ENCODE measurements around the gene THYN1. TPM values are rescaled to one million over a fixed set of nuclear protein-coding genes. Genes with fewer than 3 reads are reported as not detected.

Gene THYN1
- 10 to 100 TPM; 37.8 to 62.7 (median 52.3) TPM for total RNA-seq

DNA sequence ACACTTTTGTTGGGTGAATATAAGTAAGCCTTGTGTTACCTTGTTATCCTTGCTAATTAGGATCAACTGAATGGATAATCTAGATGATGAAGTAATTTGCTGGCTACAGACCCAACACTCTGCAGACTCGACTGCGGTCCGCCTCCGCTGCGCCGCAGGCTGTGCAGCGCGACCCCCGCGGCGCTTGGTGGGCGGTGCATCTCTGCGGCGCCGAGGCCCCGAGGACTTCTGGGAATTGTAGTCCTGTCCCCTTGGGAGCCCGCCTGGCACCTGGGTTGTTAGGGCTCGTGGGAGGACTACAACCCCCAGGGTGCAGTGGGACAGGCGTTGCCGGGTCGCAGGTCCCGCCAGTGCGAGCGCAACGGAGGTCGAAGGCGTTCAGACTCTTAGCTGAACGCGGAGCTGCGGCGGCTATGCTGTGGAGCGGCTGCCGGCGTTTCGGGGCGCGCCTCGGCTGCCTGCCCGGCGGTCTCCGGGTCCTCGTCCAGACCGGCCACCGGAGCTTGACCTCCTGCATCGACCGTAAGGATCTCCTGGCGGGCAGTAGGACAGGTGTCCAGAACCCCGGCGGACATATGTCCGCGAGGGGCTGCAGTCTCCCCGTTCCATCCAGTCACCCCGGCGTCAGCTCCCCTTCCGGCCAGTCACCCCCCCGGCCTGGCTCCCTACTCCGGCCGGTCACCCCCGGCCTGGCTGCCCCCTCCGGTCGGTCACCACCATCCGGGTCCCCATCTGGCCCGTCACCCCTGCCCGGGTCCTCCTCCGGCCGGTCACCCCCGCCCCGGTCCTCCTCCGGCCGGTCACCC is at the start of gene THYN1, which contains the start of gene ACAD8:
Gene THYN1 (minus strand): TSS at position 165 of the 806 bp plus-strand sequence. CDS start 470 bp downstream, outside the sequence.
Gene ACAD8 (plus strand): TSS at position 381 of the 806 bp plus-strand sequence. CDS start 33 bp downstream, at position 414.
- no peaks in the 10 kb centered on the region for H3K27me3 ChIP-seq
- H3K27ac ChIP-seq: peak within 1 kb of the TSS; percentile 66 to 78 (median 68)
- peak; percentile 57 to 63 for TF ChIP-seq POLR2A (IDR thresholded peaks at IDR 0.05)
- peak in 5 of 6 experiments; percentile 39 to 61 (median 57) for TF ChIP-seq CTCF (IDR thresholded peaks at IDR 0.05)
- peaks cover 0 to 21% (median 3%) of the 10 kb centered on the region in 4 donors for H3K4me1 ChIP-seq
- H3K4me3 ChIP-seq: peak within 1 kb of the TSS; percentile 82 to 94 (median 90)
- no peaks in the 10 kb centered on the region for H3K9me3 ChIP-seq
- DNase-seq: peak; percentile 95 to 98 (median 95)
- peaks cover 0 to 39% (median 0%) of the 10 kb centered on the region in 3 donors for H3K36me3 ChIP-seq

GRCh38 chr11:134294664-134295063 is 41.5 kb upstream of the THYN1 start:
- Histone ChIP-seq H3K4me1 (no peaks in the 10 kb centered on the region), H3K27ac (no peak overlapping the region), H3K9me3 (no peaks in the 10 kb centered on the region), H3K27me3 (no peaks in the 10 kb centered on the region), H3K4me3 (no peak overlapping the region), H3K36me3 (no peaks in the 10 kb centered on the region)
- no peak for DNase-seq
- TF ChIP-seq CTCF (IDR thresholded peaks at IDR 0.05) (no peak), POLR2A (IDR thresholded peaks at IDR 0.05) (no peak)

DNA sequence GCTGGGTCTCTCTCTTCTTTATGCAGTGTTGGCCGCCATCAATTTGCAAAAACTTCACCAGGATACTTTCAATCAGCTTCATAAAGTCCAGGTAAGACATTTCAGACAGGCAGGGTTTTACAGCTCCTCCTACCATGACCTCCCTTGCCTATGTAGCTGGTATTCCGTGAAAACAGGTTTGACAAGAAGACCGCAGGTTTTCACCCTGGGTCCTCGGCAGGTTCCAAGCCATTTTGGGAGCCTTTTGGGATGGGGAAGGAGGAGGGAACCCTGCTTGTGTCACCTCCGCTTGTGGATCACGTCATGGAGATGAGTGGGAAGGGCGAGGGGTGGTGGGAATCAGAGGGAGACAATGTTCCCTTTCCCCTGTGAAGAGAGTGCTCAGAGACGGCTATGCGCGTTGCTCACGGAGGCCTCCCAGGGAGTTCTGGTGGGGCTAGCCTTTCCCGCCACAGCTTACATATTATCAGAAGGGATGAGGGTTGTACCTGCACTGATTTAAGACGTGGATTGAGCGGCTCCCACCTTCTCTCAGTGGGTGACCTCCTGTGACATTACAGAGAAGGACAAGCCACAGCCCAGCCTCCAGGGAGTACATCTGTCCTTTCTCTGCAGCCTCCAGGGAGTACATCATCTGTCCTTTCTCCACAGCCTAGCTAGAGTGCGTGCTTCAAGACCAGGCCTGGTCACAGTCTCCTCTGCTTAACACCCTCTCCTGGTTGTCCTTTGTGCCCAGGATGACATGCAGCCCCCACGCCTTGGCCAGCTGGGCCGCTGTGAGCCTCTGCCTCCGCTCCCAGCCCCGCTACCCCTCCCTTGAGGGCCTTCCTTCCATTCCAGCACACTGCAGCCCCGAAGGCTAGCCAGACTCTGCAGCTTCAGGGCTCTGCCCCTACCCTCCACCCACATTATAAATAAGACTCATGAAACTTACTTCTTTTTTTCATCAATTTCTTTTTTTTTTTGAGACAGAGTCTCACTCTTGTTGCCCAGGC is 40.3 kb upstream of the THYN1 start:
- Histone ChIP-seq H3K4me1 (no peaks in the 10 kb centered on the region), H3K36me3 (no peaks in the 10 kb centered on the region), H3K27me3 (no peaks in the 10 kb centered on the region), H3K27ac (no peak overlapping the region), H3K4me3 (no peak overlapping the region), H3K9me3 (no peaks in the 10 kb centered on the region)
- TF ChIP-seq POLR2A (IDR thresholded peaks at IDR 0.05): no peak
- TF ChIP-seq CTCF (IDR thresholded peaks at IDR 0.05): no peak
- no peak for DNase-seq

- no peaks in the 10 kb centered on the region for H3K36me3 ChIP-seq
- no peak overlapping the region for H3K27ac ChIP-seq
- no peak for DNase-seq
- no peaks in the 10 kb centered on the region for H3K9me3 ChIP-seq
- no peak overlapping the region for H3K4me3 ChIP-seq
- no peaks in the 10 kb centered on the region for H3K27me3 ChIP-seq
- no peaks in the 10 kb centered on the region for H3K4me1 ChIP-seq
- no peak for TF ChIP-seq CTCF (IDR thresholded peaks at IDR 0.05)
These were observed 39.5 kb upstream of the THYN1 start for GRCh38 chr11:134292661-134293060.

- Histone ChIP-seq H3K27me3 (no peaks in the 10 kb centered on the region), H3K27ac (no peak overlapping the region), H3K36me3 (no peaks in the 10 kb centered on the region), H3K4me1 (no peaks in the 10 kb centered on the region), H3K4me3 (no peak overlapping the region), H3K9me3 (no peaks in the 10 kb centered on the region)
- no peak for TF ChIP-seq POLR2A (IDR thresholded peaks at IDR 0.05)
- DNase-seq: no peak
These were observed 38.0 kb upstream of the THYN1 start for GRCh38 chr11:134291196-134291595.

Measured in Peyer's patch (tissue), 4 donors.